NB4 (cell line): ENCODE results near the gene AHDC1.

ENCODE experiments used
- DNase-seq: peaks from one replicate; pipeline ENCODE4 v3.0.0; 2010; ENCODE audit warnings: low read depth
- H3K4me3 ChIP-seq: one replicate; pipeline ENCODE4 v1.5.1; 2011; ENCODE audit warnings: mild to moderate bottlenecking, low read depth, low read length, moderate library complexity
- CTCF ChIP-seq: IDR thresholded peaks from one replicate; pipeline ENCODE4 v1.5.1; 2012; ENCODE audit warnings: low read depth, low read length
- MAX ChIP-seq: IDR thresholded peaks from 2 replicates; pipeline ENCODE4 v1.6.1; 2011; ENCODE audit warnings: low read depth, low read length
- MYC ChIP-seq: IDR thresholded peaks from 2 replicates; pipeline ENCODE4 v1.6.1; 2011; ENCODE audit warnings: low read depth, low read length
- POLR2A ChIP-seq: IDR thresholded peaks from 2 replicates; pipeline ENCODE4 v1.6.1; 2011; ENCODE audit warnings: mild to moderate bottlenecking; ENCODE audit not compliant: insufficient read length; ENCODE audit errors: extremely low read depth

Gene AHDC1

GRCh38 chr1:27596986-27597385 lies 7.0 kb downstream of the AHDC1 start:
- no peak for DNase-seq
- H3K4me3 ChIP-seq = no peak overlapping the region
- TF ChIP-seq POLR2A (no peak), MYC (no peak), CTCF (no peak)

GRCh38 chr1:27596261-27596660 lies 7.7 kb downstream of the AHDC1 start:
- H3K4me3 ChIP-seq = no peak overlapping the region
- DNase-seq = peak; percentile 69
- no peak for TF ChIP-seq POLR2A
- TF ChIP-seq MYC = no peak
- TF ChIP-seq MAX = no peak
- no peak for TF ChIP-seq CTCF

GRCh38 chr1:27595597-27595996 lies 8.3 kb downstream of the AHDC1 start:
- no peak for DNase-seq
- TF ChIP-seq MAX (no peak), CTCF (no peak), POLR2A (no peak), MYC (no peak)
- H3K4me3 ChIP-seq = no peak overlapping the region

GRCh38 chr1:27594564-27595510 lies 9.1 kb downstream of the AHDC1 start:
- no peak overlapping the region for H3K4me3 ChIP-seq
- DNase-seq = peak; percentile 74
- no peak for TF ChIP-seq MYC
- no peak for TF ChIP-seq MAX
- no peak for TF ChIP-seq CTCF
- TF ChIP-seq POLR2A = no peak

GRCh38 chr1:27593678-27594563 lies 10.0 kb downstream of the AHDC1 start:
- H3K4me3 ChIP-seq = no peak overlapping the region
- TF ChIP-seq MAX (no peak), CTCF (no peak), POLR2A (no peak), MYC (no peak)
- no peak for DNase-seq
